Pancreas (tissue), 10 donors: ENCODE data around the gene MT1E. TPM values are rescaled to one million over a fixed set of nuclear protein-coding genes. Genes with fewer than 3 reads are reported as not detected.
A peak's percentile ranks its signal among the peaks of the same experiment; 100 is the strongest.
"Not testable (repeated sequence)": the region's sequence is repeated elsewhere in the genome, so short reads cannot be mapped to it uniquely, and the experiment has no call there.

Source experiments
- ATAC-seq, 4 donors: fragments of 200-7000 bp; cut with Tn5 transposase; one replicate each; pipeline versions ENCODE4 v1.8.0 to v1.9.1; 2020; ENCODE audit warnings: mild to moderate bottlenecking in 4 of 4, moderate library complexity in 4 of 4
- DNase-seq, 6 donors: peaks; one replicate each; pipeline ENCODE4 v3.0.0-alpha.2; 2020
- FAIRE-seq: peaks from 2 replicates; lab custom pipeline; 2012; peaks lifted over from hg19 to GRCh38; lab: Jason Lieb, UNC
- H3K27ac ChIP-seq, 4 donors: fragments of 200-600 bp; sonication (generic); 1 replicate in 3 of 4; 2 replicates in 1 of 4; pipeline versions ENCODE4 v1.5.0 to v1.8.0; 2020
- H3K27me3 ChIP-seq, 4 donors: fragments of 200-600 bp; one replicate each; pipeline ENCODE4 v1.8.0; 2021
- H3K36me3 ChIP-seq, 3 donors: fragments of 200-600 bp; sonication (generic) in 1 of 3; one replicate each; pipeline versions ENCODE4 v1.5.0 to v1.8.0; 2020 to 2021
- H3K4me1 ChIP-seq, 3 donors: fragments of 200-600 bp; one replicate each; pipeline ENCODE4 v1.8.0; 2021
- H3K4me3 ChIP-seq, 4 donors: fragments of 200-600 bp; sonication (generic) in 2 of 4; one replicate each; pipeline versions ENCODE4 v1.5.0 to v1.8.0; 2020 to 2021
- H3K9me3 ChIP-seq, 4 donors: fragments of 200-600 bp; one replicate each; pipeline ENCODE4 v1.8.0; 2021
- WGBS, 2 donors: extraction: QIAGEN DNeasy Blood & Tissue Kit; methylation state at CpG; one replicate each; pipeline ENCODE4 v1.1.7; 2013; 5-methylcytosine and 5-hydroxymethylcytosine counted together
- intact Hi-C, 3 donors: fragments of 100-400 bp; cut with DNase I; formaldehyde crosslinking; loops; one replicate each; pipeline versions ENCODE4 v1.11.1 to v1.14.2; 2022
- polyA plus RNA-seq, 2 donors: library from polyadenylated mRNA; stranded (reverse); fragments of 200-250 nt; gene quantifications; one replicate each; pipeline ENCODE4 v1.2.3, GENCODE V29; 2013
- total RNA-seq, 6 donors: library from RNA; stranded (reverse); fragmentation: NEBNext Ultra II Directional in 4 of 6; extraction: Animal tissue kit (Norgen Biotek cat#: 25700) in 4 of 6; gene quantifications; one replicate each; pipeline versions ENCODE4 v1.2.1 to v1.2.4, GENCODE V29; 2021 to 2023
- TF ChIP-seq, protein P1 (sequence below), 4 donors: fragments of 200-600 bp; sonication (generic) in 3 of 4; IDR thresholded peaks; one replicate each; pipeline versions ENCODE4 v1.5.0 to v1.8.0; 2021; ENCODE audit warnings: antibody characterized with exemption in 4 of 4
- donor health status: healthy with polysubstance abuse.
- donor health status: DM: no; HTN: no; CAD: no; lungs with moderate emphysema.
- donor health status: DM: no; HTN: no; CAD: no.
- donor health status: control.
- donor health status: control.
- donor health status: Bipolar disorder and iron deficiency.
- donor health status: DM: yes; HTN: yes; CAD: no.
- donor health status: DM: no; HTN: no; CAD: no.
- donor health status: DM: no; HTN: no; CAD: no.
- donor health status: DM: yes; HTN: yes; CAD: no.

MT1E gene
- total and polyA plus RNA-seq, 8 donors: 36.1 to 646 (median 203) TPM

GRCh38 chr16:56617212-56618085, 8.1 kb upstream of the MT1E start:
- ATAC-seq (peak; percentile 92 to 97 (median 96)), DNase-seq (peak; percentile 84 to 93 (median 88)), FAIRE-seq (no peak)
- Histone ChIP-seq H3K27ac (peak overlapping the region; percentile 15 to 66 (median 46)), H3K36me3 (no peaks in the 10 kb centered on the region), H3K27me3 (no peaks in the 10 kb centered on the region), H3K4me1 (peaks cover 3 to 19% (median 6%) of the 10 kb centered on the region in 3 donors), H3K4me3 (peak overlapping the region; percentile 16 to 55 (median 30)), H3K9me3 (no peaks in the 10 kb centered on the region)
- intact Hi-C loops: no loop called here
- 1 to 4% methylated on average over 40 of the region's 41 CpGs for WGBS, 2 donors
- TF ChIP-seq, protein P1, sequence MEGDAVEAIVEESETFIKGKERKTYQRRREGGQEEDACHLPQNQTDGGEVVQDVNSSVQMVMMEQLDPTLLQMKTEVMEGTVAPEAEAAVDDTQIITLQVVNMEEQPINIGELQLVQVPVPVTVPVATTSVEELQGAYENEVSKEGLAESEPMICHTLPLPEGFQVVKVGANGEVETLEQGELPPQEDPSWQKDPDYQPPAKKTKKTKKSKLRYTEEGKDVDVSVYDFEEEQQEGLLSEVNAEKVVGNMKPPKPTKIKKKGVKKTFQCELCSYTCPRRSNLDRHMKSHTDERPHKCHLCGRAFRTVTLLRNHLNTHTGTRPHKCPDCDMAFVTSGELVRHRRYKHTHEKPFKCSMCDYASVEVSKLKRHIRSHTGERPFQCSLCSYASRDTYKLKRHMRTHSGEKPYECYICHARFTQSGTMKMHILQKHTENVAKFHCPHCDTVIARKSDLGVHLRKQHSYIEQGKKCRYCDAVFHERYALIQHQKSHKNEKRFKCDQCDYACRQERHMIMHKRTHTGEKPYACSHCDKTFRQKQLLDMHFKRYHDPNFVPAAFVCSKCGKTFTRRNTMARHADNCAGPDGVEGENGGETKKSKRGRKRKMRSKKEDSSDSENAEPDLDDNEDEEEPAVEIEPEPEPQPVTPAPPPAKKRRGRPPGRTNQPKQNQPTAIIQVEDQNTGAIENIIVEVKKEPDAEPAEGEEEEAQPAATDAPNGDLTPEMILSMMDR (IDR thresholded peaks at IDR 0.05): no peak

GRCh38 chr16:56618138-56618537, 7.4 kb upstream of the MT1E start:
- H3K9me3 ChIP-seq: no peaks in the 10 kb centered on the region
- H3K4me1 ChIP-seq: peaks cover 3 to 19% (median 6%) of the 10 kb centered on the region in 3 donors
- WGBS, 2 donors: 47 to 51% methylated on average over 6 of the region's 6 CpGs
- peak in 1 of 6 donors; percentile 12 for DNase-seq
- peak overlapping the region in 1 of 4 donors; percentile 55 for H3K4me3 ChIP-seq
- H3K27me3 ChIP-seq: no peaks in the 10 kb centered on the region
- peak in 2 of 4 donors; percentile 5 to 6 for ATAC-seq
- H3K36me3 ChIP-seq: no peaks in the 10 kb centered on the region
- intact Hi-C loops: no loop called here
- H3K27ac ChIP-seq: no peak overlapping the region
- no peak for FAIRE-seq
- TF ChIP-seq, protein P1 (IDR thresholded peaks at IDR 0.05): no peak

DNA sequence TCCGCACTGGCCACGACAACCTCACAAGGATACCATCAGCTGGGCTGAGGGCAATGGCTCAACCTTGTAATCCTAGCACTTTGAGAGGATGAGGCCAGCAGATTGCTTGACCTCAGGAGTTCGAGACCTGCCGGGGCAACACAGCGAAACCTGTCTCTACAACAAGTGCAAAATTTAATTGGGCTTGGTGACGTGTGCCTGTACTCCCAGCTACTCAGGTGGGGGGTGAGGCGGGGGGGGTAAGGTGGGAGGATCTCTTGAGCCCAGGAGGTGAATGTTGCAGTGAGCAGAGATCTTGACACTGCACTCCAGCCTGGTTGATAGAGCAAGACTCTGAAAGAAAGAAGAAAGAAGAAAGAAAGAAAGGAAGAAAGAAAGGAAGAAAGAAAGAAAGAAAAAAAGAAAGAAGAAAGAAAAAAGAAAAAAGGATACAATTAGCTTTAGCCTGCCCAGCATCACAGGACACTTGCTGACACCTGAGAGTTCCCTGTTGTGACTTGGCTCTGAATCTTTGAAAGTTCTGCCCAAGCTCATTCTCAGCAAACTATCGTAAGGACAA, 5.2 kb upstream of the MT1E start:
- 80 to 95% methylated on average over 7 to 8 of the region's 8 CpGs for WGBS, 2 donors

GRCh38 chr16:56621665-56622445, 3.7 kb upstream of the MT1E start:
- H3K9me3 ChIP-seq, H3K4me3 ChIP-seq, DNase-seq, FAIRE-seq, H3K27ac ChIP-seq, H3K36me3 ChIP-seq, intact Hi-C loops, ATAC-seq, H3K27me3 ChIP-seq: not testable (repeated sequence)
- WGBS, 2 donors: 80 to 82% methylated on average over 4 of the region's 4 CpGs
- peaks cover 3 to 23% (median 11%) of the 10 kb centered on the region in 3 donors for H3K4me1 ChIP-seq

More for the DNA sequence above, 5.2 kb upstream of the MT1E start:
- TF ChIP-seq, protein P1 (IDR thresholded peaks at IDR 0.05): no peak
- Histone ChIP-seq H3K4me1 (peaks cover 3 to 19% (median 6%) of the 10 kb centered on the region in 3 donors), H3K4me3 (no peak overlapping the region), H3K36me3 (no peaks in the 10 kb centered on the region), H3K9me3 (no peaks in the 10 kb centered on the region), H3K27me3 (no peaks in the 10 kb centered on the region), H3K27ac (no peak overlapping the region)
- no peak for DNase-seq
- no peak for ATAC-seq
- FAIRE-seq: no peak
- intact Hi-C loops: no loop called here

- ATAC-seq, intact Hi-C loops, DNase-seq, FAIRE-seq, H3K36me3 ChIP-seq, H3K9me3 ChIP-seq, H3K27me3 ChIP-seq, H3K27ac ChIP-seq, H3K4me3 ChIP-seq: not testable (repeated sequence)
- WGBS, 2 donors: 86 to 93% methylated on average over 5 of the region's 5 CpGs
- H3K4me1 ChIP-seq: peaks cover 3 to 16% (median 9%) of the 10 kb centered on the region in 3 donors
Measured at GRCh38 chr16:56623184-56623583, 2.4 kb upstream of the MT1E start.
